Colonic mucosa (tissue), 4 donors: ENCODE data around the gene ELF3. TPM values are rescaled to one million over a fixed set of nuclear protein-coding genes. Genes with fewer than 3 reads are reported as not detected.

Experiments
- DNase-seq: peaks from one replicate; pipeline ENCODE4 v3.0.0-alpha.2; 2020
- H3K27ac ChIP-seq: fragments of 200-600 bp; one replicate; pipeline ENCODE4 v1.8.0; 2021
- H3K27me3 ChIP-seq: fragments of 200-600 bp; one replicate; pipeline ENCODE4 v1.8.0; 2021
- H3K36me3 ChIP-seq: fragments of 200-600 bp; one replicate; pipeline ENCODE4 v1.8.0; 2021
- H3K4me1 ChIP-seq: fragments of 200-600 bp; one replicate; pipeline ENCODE4 v1.8.0; 2021; ENCODE audit warnings: mild to moderate bottlenecking
- H3K4me3 ChIP-seq: fragments of 200-600 bp; one replicate; pipeline ENCODE4 v1.8.0; 2021
- H3K9ac ChIP-seq, 2 donors: one replicate each; pipeline ENCODE4 v1.7.0; 2013; ENCODE audit warnings: control low read depth in 2 of 2, low read depth in 2 of 2, low read length in 2 of 2
- H3K9me3 ChIP-seq: fragments of 200-600 bp; one replicate; pipeline ENCODE4 v1.8.0; 2021
- CTCF ChIP-seq: fragments of 200-600 bp; IDR thresholded peaks from one replicate; pipeline ENCODE4 v1.8.0; 2022; ENCODE audit warnings: antibody characterized with exemption, mild to moderate bottlenecking
- intact Hi-C: fragments of 100-400 bp; cut with DNase I; formaldehyde crosslinking; loops from one replicate; pipeline ENCODE4 v1.14.1; 2022
- total RNA-seq, 2 donors: library from RNA; stranded (reverse); fragmentation: NEBNext Ultra II Directional in 1 of 2; extraction: Animal tissue kit (Norgen Biotek cat#: 25700) in 1 of 2; gene quantifications; one replicate each; pipeline ENCODE4 v1.2.1, GENCODE V29; 2021
- donor health status: healthy.
- donor health status: DM: no; HTN: no; CAD: no.
- donor health status: DM: no; HTN: no; CAD: no.

Gene ELF3
- total RNA-seq, 2 donors from 2014 or later = 749 to 1,162 TPM

GRCh38 chr1:202002507-202002906, 7.9 kb upstream of the ELF3 start:
- TF ChIP-seq CTCF = no peak
- no peaks in the 10 kb centered on the region for H3K4me1 ChIP-seq
- H3K9me3 ChIP-seq = no peaks in the 10 kb centered on the region
- no peak overlapping the region for H3K27ac ChIP-seq
- no peak for DNase-seq
- peaks cover 19% of the 10 kb centered on the region for H3K36me3 ChIP-seq
- H3K4me3 ChIP-seq = no peak overlapping the region
- no peaks in the 10 kb centered on the region for H3K27me3 ChIP-seq
- intact Hi-C loops = no loop called here
- H3K9ac ChIP-seq = no peak overlapping the region

GRCh38 chr1:202004711-202005110, 5.7 kb upstream of the ELF3 start:
- Histone ChIP-seq H3K27me3 (no peaks in the 10 kb centered on the region), H3K4me3 (no peak overlapping the region), H3K36me3 (peaks cover 19% of the 10 kb centered on the region), H3K9me3 (no peaks in the 10 kb centered on the region), H3K9ac (no peak overlapping the region), H3K4me1 (no peaks in the 10 kb centered on the region), H3K27ac (no peak overlapping the region)
- intact Hi-C loops = no loop called here
- TF ChIP-seq CTCF = no peak
- DNase-seq = no peak

GRCh38 chr1:202005958-202006357, 4.4 kb upstream of the ELF3 start:
- no peak for TF ChIP-seq CTCF
- DNase-seq = no peak
- Histone ChIP-seq H3K4me3 (no peak overlapping the region), H3K9me3 (no peaks in the 10 kb centered on the region), H3K9ac (no peak overlapping the region), H3K36me3 (peaks cover 19% of the 10 kb centered on the region), H3K4me1 (no peaks in the 10 kb centered on the region), H3K27me3 (no peaks in the 10 kb centered on the region), H3K27ac (no peak overlapping the region)
- intact Hi-C loops = no loop called here

- TF ChIP-seq CTCF = no peak
- peak overlapping the region; percentile 84 for H3K27ac ChIP-seq
- peaks cover 14% of the 10 kb centered on the region for H3K36me3 ChIP-seq
- no peaks in the 10 kb centered on the region for H3K9me3 ChIP-seq
- H3K27me3 ChIP-seq = no peaks in the 10 kb centered on the region
- H3K4me1 ChIP-seq = no peaks in the 10 kb centered on the region
- H3K4me3 ChIP-seq = no peak overlapping the region
- peak overlapping the region in 1 of 2 donors; percentile 98 for H3K9ac ChIP-seq
- peak; percentile 40 for DNase-seq
- intact Hi-C loops = no loop called here
Measured at GRCh38 chr1:202007304-202007703, 3.1 kb upstream of the ELF3 start.

GRCh38 chr1:202007805-202008489, 2.4 kb upstream of the ELF3 start:
- no peaks in the 10 kb centered on the region for H3K27me3 ChIP-seq
- H3K36me3 ChIP-seq = peaks cover 19% of the 10 kb centered on the region
- no peaks in the 10 kb centered on the region for H3K4me1 ChIP-seq
- peak overlapping the region; percentile 35 for H3K4me3 ChIP-seq
- intact Hi-C loops = no loop called here
- peak overlapping the region; percentile 40 to 98 for H3K9ac ChIP-seq
- no peak for TF ChIP-seq CTCF
- H3K9me3 ChIP-seq = no peaks in the 10 kb centered on the region
- peak; percentile 92 for DNase-seq
- H3K27ac ChIP-seq = peak overlapping the region; percentile 84
